ENCODE data around the gene JARID2.
A peak's percentile ranks its signal among the peaks of the same experiment; 100 is the strongest.

The JARID2 gene

DNA sequence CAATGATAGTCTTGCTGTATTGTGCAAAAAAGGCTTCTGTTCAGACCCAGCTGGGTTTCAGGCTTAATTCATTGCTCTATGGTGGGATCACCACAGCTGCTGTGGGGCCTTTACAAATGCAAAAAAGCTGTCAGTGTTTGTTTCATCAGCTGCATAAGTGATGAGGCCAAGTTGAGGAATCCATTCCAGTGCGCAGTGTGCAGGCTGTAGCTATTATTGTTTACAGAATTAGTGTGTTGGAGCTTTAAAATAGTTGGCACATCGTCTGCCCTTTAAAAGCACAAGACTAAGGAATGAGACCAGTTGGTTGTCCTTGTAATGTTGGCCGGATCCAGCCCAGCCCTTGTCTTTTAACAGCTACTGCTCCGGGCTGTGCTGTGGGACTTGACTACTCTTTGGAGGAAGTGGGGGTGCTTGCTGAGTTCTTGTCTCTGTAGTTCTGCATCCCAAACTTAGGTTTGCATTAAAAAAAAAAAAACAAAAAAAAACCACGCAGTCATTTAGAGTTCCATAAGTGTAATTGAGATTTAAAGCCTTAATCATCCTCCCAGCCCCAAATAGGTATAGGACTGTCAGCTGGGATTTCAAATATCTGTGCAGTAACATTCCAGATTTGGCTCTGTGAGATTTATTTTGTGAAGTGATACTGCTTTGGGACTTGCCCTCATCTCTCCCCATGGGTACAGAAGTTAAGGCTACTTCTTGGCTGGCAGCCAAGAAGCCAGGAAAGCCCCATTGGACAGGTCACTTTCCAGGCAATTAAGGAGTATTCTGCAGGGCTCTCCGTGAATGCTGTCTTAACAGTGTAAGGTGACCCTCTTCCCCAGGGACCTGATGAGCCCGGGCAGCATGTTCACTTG lies 19.3 kb downstream of the JARID2 start:
- no peaks in the 10 kb centered on the region for H3K27me3 ChIP-seq
- H3K36me3 ChIP-seq = peaks cover 0 to 15% (median 11%) of the 10 kb centered on the region in 11 experiments; a peak in 10 of 22 replicates
- TF ChIP-seq Cebpa-rat (IDR thresholded peaks at IDR 0.05) = peak in 3 of 11 experiments; percentile 35 to 73 (median 72); a peak in 4 of 22 replicates
- H3K4me1 ChIP-seq = peaks cover 84 to 100% (median 93%) of the 10 kb centered on the region in 10 experiments
- H3K27ac ChIP-seq = peak overlapping the region; percentile 60 to 89 (median 86)
- peaks cover 32 to 100% (median 92%) of the 10 kb centered on the region in 11 experiments; a peak in 19 of 22 replicates for H4K20me1 ChIP-seq
- peak overlapping the region; percentile 59 to 81 (median 75); a peak in 21 of 22 replicates for H3K9ac ChIP-seq
- peak overlapping the region; percentile 15 to 60 (median 45); a peak in 18 of 20 replicates for H3K4me3 ChIP-seq
- peaks cover 0 to 10% (median 0%) of the 10 kb centered on the region in 11 experiments; a peak in 2 of 22 replicates for H3K9me3 ChIP-seq (replicated peaks in 1 of 11)
- H3K4me2 ChIP-seq = peak overlapping the region; percentile 89 to 99 (median 96)

DNA sequence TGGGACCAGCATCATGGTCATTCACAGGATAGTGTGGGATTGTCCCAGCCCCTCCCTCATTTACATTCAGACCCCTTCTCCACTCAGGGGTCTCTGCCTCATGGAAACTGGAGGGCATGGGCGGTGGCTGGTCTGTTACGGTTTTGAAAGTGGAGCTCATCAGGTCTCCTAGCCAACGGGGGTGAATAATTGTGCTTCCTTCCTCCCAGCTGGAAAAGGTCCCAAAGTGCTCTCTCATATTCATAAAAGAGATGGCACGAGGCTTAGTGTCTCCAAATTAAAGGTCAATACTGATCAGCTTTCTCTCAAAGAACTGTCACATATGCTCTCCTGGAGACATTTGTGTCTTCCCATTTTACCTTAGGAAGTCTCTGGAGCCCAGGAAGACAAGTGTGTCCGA lies 19.9 kb downstream of the JARID2 start:
- no peaks in the 10 kb centered on the region for H3K27me3 ChIP-seq
- H3K27ac ChIP-seq = peak overlapping the region; percentile 60 to 89 (median 86)
- peaks cover 86 to 100% (median 89%) of the 10 kb centered on the region in 10 experiments for H3K4me1 ChIP-seq
- no peak for TF ChIP-seq Cebpa-rat (IDR thresholded peaks at IDR 0.05)
- peak overlapping the region; percentile 59 to 81 (median 75); a peak in 21 of 22 replicates for H3K9ac ChIP-seq
- peaks cover 0 to 20% (median 11%) of the 10 kb centered on the region in 11 experiments; a peak in 10 of 22 replicates for H3K36me3 ChIP-seq
- peak overlapping the region; percentile 15 to 60 (median 45); a peak in 18 of 20 replicates for H3K4me3 ChIP-seq
- peaks cover 0 to 10% (median 0%) of the 10 kb centered on the region in 11 experiments; a peak in 2 of 22 replicates for H3K9me3 ChIP-seq (replicated peaks in 1 of 11)
- H3K4me2 ChIP-seq = peak overlapping the region; percentile 89 to 99 (median 96)
- peaks cover 27 to 100% (median 92%) of the 10 kb centered on the region in 11 experiments; a peak in 19 of 22 replicates for H4K20me1 ChIP-seq

GRCh38 chr6:15266423-15266996 lies 20.6 kb downstream of the JARID2 start:
- Histone ChIP-seq H3K4me1 (peaks cover 84 to 100% (median 94%) of the 10 kb centered on the region in 10 experiments), H3K4me3 (peak overlapping the region; percentile 15 to 60 (median 45); a peak in 14 of 20 replicates), H4K20me1 (peaks cover 26 to 100% (median 92%) of the 10 kb centered on the region in 11 experiments; a peak in 19 of 22 replicates), H3K4me2 (peak overlapping the region; percentile 89 to 99 (median 96)), H3K9me3 (replicated peaks in 1 of 11) (peaks cover 0 to 5% (median 0%) of the 10 kb centered on the region in 11 experiments; a peak in 2 of 22 replicates), H3K36me3 (peaks cover 0 to 15% (median 5%) of the 10 kb centered on the region in 11 experiments; a peak in 9 of 22 replicates), H3K27ac (peak overlapping the region; percentile 60 to 89 (median 86)), H3K9ac (peak overlapping the region; percentile 59 to 81 (median 75); a peak in 21 of 22 replicates), H3K27me3 (no peaks in the 10 kb centered on the region)
- peak in 4 of 11 experiments; percentile 28 to 61 (median 34); a peak in 2 of 22 replicates for TF ChIP-seq Cebpa-rat (IDR thresholded peaks at IDR 0.05)

GRCh38 chr6:15267221-15267620 lies 21.4 kb downstream of the JARID2 start:
- no peaks in the 10 kb centered on the region for H3K9me3 ChIP-seq (replicated peaks in 1 of 11)
- peak overlapping the region; percentile 89 to 99 (median 96) for H3K4me2 ChIP-seq
- no peaks in the 10 kb centered on the region for H3K27me3 ChIP-seq
- H3K36me3 ChIP-seq = peaks cover 0 to 9% (median 0%) of the 10 kb centered on the region in 11 experiments; a peak in 3 of 22 replicates
- peaks cover 84 to 100% (median 98%) of the 10 kb centered on the region in 10 experiments for H3K4me1 ChIP-seq
- peak overlapping the region in 4 of 10 experiments; percentile 40 to 50 (median 46); a peak in 1 of 20 replicates for H3K4me3 ChIP-seq
- peak overlapping the region; percentile 59 to 81 (median 75); a peak in 21 of 22 replicates for H3K9ac ChIP-seq
- H4K20me1 ChIP-seq = peaks cover 29 to 100% (median 95%) of the 10 kb centered on the region in 11 experiments; a peak in 19 of 22 replicates
- TF ChIP-seq Cebpa-rat (IDR thresholded peaks at IDR 0.05) = no peak
- peak overlapping the region; percentile 60 to 89 (median 86) for H3K27ac ChIP-seq

DNA sequence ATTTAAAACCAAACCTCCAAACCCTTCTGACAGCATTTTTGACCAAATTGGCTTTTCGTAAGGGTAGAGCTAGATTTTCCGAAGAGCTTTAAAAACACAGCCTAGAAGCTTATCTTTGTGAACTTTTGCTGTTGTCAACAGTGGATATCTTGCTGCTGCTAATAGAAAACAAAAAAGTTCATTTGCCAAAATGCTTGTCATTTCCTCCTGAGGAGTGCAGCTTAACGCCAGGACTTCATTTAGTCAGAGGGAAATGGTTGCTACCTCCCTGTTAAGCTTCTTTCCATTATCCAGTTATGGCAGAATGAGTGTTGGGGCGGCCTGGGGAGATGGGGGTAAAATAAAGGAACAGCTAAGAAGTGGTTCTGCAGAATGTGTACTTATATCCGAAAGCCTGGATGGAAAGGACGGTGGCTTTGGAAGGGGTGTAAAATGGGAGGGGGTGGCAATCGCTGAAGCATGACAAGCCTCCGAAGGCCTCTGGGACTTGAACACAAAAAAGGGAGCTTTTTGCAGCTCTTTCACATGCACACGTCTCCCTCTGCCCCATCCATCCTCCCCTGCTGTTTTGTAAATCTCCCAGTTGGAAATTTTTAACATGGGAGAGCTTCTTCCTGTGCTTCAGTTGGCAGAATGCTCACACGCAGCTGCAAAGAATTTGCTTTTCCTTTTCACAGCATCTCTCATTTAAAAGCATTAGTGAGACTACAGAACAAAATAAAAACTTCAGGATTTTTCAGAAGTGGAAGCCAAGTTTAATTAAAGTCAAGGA lies 22.5 kb downstream of the JARID2 start:
- peaks cover 77 to 96% (median 88%) of the 10 kb centered on the region in 10 experiments for H3K4me1 ChIP-seq
- peak overlapping the region; percentile 25 to 81 (median 75); a peak in 20 of 22 replicates for H3K9ac ChIP-seq
- peaks cover 25 to 100% (median 96%) of the 10 kb centered on the region in 11 experiments; a peak in 18 of 22 replicates for H4K20me1 ChIP-seq
- peak overlapping the region; percentile 27 to 89 (median 86); a peak in 20 of 22 replicates for H3K27ac ChIP-seq
- H3K4me3 ChIP-seq = peak overlapping the region; percentile 5 to 57 (median 28); a peak in 12 of 20 replicates
- TF ChIP-seq Cebpa-rat (IDR thresholded peaks at IDR 0.05) = no peak
- H3K4me2 ChIP-seq = peak overlapping the region; percentile 89 to 99 (median 96)
- H3K9me3 ChIP-seq (replicated peaks in 1 of 11) = no peaks in the 10 kb centered on the region
- peaks cover 0 to 11% (median 4%) of the 10 kb centered on the region in 11 experiments; a peak in 7 of 22 replicates for H3K36me3 ChIP-seq
- no peaks in the 10 kb centered on the region for H3K27me3 ChIP-seq

DNA sequence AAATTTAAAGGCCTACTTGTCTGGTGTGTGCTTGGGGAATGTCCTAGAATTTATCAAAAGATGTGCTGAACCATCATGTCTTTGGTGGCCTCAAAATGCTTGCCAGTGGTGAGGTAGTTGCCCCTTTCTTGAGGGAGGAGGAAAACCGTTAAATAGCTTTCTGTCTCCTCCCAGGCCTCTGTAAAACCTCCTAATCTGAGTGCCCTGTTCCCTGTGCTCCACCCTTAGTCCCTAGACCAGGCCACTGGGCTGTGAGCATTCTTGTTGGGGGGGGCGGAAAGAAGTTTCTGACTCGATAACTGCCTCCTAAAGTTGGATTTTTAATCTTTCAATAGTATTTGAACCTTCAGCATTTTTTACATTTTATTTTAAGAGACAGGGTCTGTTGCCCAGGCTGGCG lies 23.1 kb downstream of the JARID2 start:
- peak overlapping the region; percentile 89 to 99 (median 96) for H3K4me2 ChIP-seq
- no peak for TF ChIP-seq Cebpa-rat (IDR thresholded peaks at IDR 0.05)
- peaks cover 27 to 100% (median 97%) of the 10 kb centered on the region in 11 experiments; a peak in 19 of 22 replicates for H4K20me1 ChIP-seq

DNA sequence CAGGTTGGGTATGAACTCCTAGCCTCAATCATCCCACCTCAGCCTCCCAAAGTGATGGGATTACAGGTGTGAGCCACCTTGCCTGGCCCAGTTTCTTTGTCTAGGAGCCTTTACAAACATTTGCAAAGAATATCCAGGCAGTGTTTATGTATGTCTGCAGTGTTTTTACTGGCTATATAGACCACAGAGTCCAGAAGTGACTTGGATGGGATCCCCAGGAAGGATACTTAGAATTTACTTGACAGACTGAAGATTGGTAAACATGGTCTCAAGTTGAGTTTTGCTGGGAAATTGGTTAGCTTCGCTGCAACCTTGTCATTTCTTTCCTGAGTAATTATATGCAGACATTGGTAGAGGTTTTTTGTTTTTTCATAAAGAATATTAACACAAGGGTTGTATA lies 23.8 kb downstream of the JARID2 start:
- Histone ChIP-seq H4K20me1 (peaks cover 31 to 100% (median 96%) of the 10 kb centered on the region in 11 experiments; a peak in 19 of 22 replicates), H3K9me3 (replicated peaks in 1 of 11) (no peaks in the 10 kb centered on the region), H3K27ac (peak overlapping the region in 9 of 11 experiments; percentile 78 to 89 (median 87); a peak in 18 of 22 replicates), H3K36me3 (peaks cover 0 to 24% (median 14%) of the 10 kb centered on the region in 11 experiments; a peak in 12 of 22 replicates), H3K9ac (peak overlapping the region in 9 of 11 experiments; percentile 56 to 81 (median 75); a peak in 14 of 22 replicates), H3K4me3 (no peak overlapping the region), H3K4me1 (peaks cover 72 to 92% (median 82%) of the 10 kb centered on the region in 10 experiments), H3K27me3 (no peaks in the 10 kb centered on the region), H3K4me2 (peak overlapping the region; percentile 89 to 99 (median 96); a peak in 21 of 22 replicates)
- no peak for TF ChIP-seq Cebpa-rat (IDR thresholded peaks at IDR 0.05)

More for the DNA sequence above, 23.1 kb downstream of the JARID2 start:
- Histone ChIP-seq H3K4me3 (peak overlapping the region in 9 of 10 experiments; percentile 10 to 57 (median 29); a peak in 8 of 20 replicates), H3K36me3 (peaks cover 0 to 18% (median 11%) of the 10 kb centered on the region in 11 experiments; a peak in 12 of 22 replicates), H3K27me3 (no peaks in the 10 kb centered on the region), H3K9me3 (replicated peaks in 1 of 11) (no peaks in the 10 kb centered on the region), H3K27ac (peak overlapping the region; percentile 27 to 89 (median 86); a peak in 20 of 22 replicates), H3K9ac (peak overlapping the region; percentile 25 to 81 (median 75); a peak in 20 of 22 replicates), H3K4me1 (peaks cover 74 to 92% (median 83%) of the 10 kb centered on the region in 10 experiments)

All from BLaER1 treated with 17β-estradiol and CSF1 and Interleukin-3, amounts not matched to agents 10 nM and 100 nM (cell line).